HG03571 (cell line): Measurements from ENCODE around the gene SNAI3.

Experiments used
- ATAC-seq: cut with Tn5 transposase; IDR thresholded peaks from one replicate; pipeline ENCODE4 v1.9.1; 2021; ENCODE audit not compliant: unreplicated experiment

SNAI3 gene

GRCh38 chr16:88686439-88687253 is at the start of gene SNAI3:
Gene SNAI3 (minus strand): TSS chr16:88686507. CDS start chr16:88686406, 101 bp downstream.
- ATAC-seq = peak; percentile 54

- no peak for ATAC-seq
These were observed 49.8 kb upstream of the SNAI3 start for GRCh38 chr16:88736088-88736487.

- no peak for ATAC-seq
These were observed 49.3 kb upstream of the SNAI3 start for GRCh38 chr16:88735616-88736015.

DNA sequence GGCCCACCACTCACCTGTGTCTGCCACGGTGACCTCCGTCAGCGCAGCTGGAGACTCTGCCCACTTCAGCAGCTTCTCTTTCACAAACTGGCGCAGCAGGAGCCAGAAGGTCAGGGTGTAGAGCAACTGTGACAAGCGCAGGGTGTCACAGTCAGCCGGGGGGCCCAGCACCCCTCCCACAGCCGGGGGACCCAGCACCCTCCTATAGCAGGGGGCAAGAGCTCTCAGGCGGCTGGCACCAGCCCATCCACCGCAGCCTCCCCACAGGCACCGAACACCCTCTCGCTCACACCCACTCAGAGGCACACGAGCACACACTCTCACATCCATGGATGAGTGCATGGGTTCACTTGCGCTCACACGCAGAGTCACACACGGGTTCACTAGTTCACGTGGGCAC is 48.8 kb upstream of the SNAI3 start:
- no peak for ATAC-seq

DNA sequence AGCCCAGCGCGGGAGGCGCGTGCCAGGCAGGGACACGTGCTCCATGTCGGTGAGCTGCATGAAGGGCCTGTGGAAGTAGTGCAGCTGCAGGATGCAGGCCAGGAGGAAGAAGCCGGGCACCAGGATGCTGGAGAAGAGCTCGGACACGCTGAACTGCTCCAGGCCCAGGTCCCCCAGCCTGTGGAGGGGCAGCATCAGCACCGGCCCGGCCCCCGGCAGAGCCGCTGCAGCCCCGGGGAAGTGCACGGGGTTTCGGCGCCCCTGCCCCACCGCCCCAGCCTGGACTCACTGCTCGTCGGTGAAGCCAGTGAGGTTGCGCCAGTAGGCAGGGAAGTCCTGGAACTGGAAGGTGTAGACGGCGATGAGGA is 48.0 kb upstream of the SNAI3 start:
- ATAC-seq = no peak

DNA sequence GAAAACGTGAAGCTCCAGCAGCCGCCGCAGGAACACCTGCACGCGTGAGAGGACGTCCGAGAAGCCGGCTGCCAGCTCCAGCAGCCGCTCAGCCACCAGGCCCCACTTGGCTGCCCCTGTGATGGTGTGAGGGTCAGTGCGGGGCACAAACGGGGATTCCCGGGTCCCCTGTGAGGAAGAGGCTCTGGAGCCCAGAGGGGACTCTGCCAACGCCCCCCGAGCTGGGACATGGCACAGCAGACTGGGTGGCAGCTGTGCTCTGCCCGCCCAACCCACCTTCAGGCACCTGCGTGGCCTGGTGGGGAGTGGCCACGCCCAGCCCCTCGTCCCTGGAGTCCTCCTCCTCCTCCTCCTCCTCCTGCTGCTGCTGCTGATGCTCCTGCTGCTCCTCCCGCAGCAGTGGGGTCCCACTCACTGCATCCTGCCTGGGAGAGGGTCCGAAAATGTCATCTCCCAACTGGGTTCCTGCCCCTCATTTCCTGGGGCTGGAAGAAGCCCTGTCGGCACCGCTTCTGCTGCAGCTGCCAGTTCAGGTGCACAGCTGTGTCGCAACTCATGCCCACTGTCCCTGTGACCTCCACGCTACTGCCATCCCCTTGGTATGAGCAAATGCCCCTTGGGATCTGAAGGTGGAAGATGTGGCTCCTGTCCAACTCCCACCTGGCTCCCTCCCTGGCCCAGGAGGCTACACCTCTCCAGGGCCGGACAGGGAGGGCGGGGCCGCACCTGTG is 47.5 kb upstream of the SNAI3 start:
- ATAC-seq = no peak

- ATAC-seq = no peak
These were observed 46.6 kb upstream of the SNAI3 start for GRCh38 chr16:88732961-88733294.

- ATAC-seq = no peak
These were observed 46.1 kb upstream of the SNAI3 start for GRCh38 chr16:88732172-88732960.

DNA sequence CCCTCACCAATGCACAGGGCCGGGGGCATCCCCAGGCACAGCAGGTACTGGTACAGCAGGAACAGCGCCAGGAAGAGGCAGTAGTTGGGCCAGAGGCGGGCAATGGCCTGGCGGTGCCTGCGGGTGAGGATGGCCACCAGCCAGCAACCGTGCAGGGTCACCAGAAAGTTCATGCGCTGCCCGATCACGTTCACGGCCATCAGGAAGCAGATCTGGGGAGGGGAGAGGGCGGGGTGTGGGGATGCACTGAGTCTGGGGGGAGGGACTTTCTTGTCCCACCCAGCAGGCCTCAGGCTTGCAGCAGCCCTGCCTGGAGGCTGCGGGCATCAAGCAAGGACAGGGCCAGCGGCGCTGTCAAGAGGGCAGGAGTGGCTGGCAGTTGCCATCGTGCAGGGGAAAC is 45.4 kb upstream of the SNAI3 start:
- ATAC-seq = no peak

DNA sequence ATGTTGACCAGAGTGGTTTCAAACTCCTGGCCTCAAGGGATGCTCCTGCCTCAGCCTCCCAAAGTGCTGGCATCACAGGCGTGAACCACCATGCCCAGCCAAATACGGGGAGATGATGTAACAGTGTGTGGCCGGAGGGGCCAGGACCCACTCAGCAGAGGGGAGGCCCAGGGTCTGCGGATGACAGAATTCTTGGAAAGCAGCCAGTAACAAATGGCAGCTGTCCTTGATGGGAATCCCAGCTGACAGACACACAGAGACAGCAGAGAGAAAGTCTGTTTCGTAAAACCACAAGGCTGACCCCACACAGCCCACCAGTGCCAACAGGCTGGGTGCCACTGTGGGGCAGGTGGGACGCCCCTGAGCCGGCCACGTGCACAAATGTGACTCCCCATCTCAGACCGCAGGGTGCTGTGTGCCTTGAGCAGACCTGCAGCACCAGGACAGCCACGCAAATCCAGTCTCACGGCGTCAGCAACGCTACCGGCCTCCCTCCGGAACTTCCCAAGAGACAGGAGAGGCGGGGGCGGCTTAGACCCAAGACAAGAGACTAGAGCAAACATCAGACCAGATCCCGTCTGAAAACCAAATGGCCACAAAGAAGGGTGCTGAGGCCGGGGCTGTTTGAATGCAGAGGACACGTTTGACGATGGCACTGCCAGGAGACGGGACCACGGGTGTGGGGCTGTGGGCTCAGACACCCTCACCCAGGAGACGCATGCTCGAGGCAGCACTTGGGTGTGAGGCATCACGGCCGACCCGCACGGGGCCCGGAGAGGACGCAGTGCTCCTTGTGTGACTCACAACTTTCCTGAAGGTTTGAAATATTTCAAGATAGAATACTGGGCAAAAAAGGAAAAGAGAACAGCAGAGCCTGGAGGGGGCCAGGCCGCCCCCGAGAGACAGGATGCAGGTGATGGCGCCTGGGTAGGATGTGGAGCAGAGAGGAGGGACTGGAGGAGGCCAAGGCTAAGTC is 44.6 kb upstream of the SNAI3 start:
- no peak for ATAC-seq

DNA sequence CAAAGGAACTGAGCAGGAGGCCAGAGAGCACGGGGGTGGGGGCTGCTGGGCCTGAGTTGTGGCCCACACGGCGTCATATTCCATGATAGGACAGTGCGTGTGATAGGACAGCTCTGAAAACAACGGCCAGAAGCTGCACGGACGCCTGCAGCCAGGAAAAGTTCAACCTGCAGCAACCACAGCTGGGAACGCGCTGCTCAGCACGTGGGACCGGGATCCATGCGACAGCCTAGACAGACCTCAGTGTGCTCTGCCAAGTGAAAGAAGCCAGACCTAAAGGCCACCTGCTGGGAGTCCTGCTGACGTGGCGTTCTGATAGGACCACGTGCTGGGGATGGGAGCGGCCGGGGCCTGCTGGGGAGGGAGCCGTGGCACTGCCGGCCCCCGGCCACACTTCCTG is 41.6 kb upstream of the SNAI3 start:
- no peak for ATAC-seq

- no peak for ATAC-seq
These were observed 40.7 kb upstream of the SNAI3 start for GRCh38 chr16:88726981-88727380.

DNA sequence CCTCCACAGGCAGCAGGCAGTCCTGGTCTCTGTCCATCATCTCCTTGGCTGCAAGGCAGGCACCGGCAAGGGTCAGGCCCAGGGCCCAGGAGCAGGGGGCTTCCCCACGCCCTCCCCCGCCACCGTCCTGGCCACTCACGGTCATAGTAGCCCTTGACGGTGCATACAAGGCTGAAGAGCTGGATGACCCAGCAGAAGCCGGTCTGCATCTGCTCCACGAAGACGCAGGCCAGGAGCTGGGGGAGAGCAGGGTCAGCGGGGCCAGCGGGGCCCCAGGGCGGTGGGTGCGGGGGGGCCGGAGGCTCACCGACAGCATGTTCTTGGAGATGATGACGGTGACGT is 40.1 kb upstream of the SNAI3 start:
- ATAC-seq = no peak

DNA sequence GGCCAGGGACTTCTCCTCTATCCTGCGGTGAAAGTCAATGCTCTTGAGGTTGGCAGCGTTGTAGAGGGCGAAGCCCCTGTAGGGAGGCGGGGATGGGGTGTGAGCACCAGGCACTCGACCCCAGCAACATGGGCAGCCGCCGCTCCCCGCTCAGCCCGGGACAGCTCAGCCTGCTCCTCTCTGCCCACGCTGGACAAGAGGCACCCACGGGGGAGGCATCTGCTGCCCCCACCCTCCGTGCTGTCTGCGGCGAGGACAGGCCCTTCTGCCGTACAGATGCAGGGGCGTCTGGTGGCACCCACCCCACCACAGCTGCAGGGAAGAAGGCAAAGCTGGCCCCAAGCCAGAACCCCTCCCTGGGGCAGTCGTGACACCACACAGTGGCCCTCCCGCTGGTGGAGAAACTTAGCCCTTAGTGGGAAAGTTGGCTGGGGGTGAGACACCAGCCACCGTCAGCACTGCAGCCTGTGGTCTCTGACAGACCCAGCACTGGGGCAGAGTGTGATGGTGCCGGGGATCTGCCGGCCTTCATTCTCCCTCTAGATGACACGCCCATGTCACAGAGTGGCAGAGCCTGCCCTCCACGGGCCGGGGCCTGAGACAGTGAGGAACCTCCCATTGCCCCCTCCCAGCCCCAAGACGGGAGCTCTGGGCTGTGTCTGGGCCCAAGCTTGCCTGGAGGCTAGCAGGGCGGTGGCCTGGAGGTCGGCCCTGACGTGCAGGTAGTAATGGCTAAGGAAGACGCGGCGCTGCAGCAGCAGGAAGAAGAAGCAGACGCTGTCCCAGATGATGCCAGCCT is 39.5 kb upstream of the SNAI3 start:
- no peak for ATAC-seq

- no peak for ATAC-seq
These were observed 38.7 kb upstream of the SNAI3 start for GRCh38 chr16:88724855-88725555.

DNA sequence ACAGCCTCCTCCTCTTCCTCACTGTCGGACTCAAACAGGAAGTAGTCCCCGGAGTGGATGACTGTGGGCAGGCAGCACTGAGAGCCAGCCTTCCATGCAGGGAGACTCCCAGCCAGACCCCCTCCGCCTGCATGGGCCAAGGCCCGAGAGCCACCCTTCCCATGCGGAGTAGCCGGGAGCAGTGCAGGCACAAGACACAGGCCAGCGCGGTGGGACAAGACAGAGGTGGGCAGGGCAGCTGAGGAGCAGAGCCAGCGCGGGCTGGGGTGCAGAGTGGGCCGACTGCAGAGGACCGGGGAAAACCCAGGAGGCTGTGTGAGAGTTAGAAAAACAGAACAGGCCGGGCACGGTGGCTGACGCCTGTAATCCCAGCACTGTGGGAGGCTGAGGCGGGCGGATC is 37.6 kb upstream of the SNAI3 start:
- no peak for ATAC-seq

DNA sequence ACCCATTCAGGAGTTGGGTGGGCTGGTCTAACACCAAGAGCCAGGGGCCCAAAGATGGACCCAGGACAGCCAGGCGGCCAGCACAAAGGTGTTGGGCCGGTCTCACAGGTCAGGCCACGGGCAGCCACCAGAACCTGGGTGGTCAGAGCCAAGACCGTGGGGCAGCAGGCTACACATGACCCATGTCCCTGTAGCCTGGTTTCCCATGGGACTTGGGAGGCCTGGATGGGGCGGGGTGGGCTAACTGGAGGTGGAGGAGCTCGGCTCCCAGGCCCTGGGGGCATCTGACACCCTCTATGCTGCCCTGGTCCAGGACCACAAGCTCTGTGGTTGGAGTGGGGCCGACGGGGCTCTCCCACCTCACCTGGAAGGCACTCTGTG is 37.2 kb upstream of the SNAI3 start:
- ATAC-seq = no peak

GRCh38 chr16:88722784-88723506 is 36.6 kb upstream of the SNAI3 start:
- no peak for ATAC-seq
